ENCODE measurements around the gene TMEM191C. TPM values are rescaled to one million over a fixed set of nuclear protein-coding genes. Genes with fewer than 3 reads are reported as not detected.
"Not testable (repeated sequence)": the region's sequence is repeated elsewhere in the genome, so short reads cannot be mapped to it uniquely, and the experiment has no call there.

Gene TMEM191C
- total RNA-seq (2014; rRNA removed; shearing (Covaris generic)) = 2.4 and 4.5 TPM in 2 replicates

GRCh38 chr22:21467337-21468193, at the start of gene TMEM191C:
Gene TMEM191C (plus strand): TSS chr22:21467387. CDS start chr22:21467460, 73 bp downstream.
- not testable (repeated sequence) for DNase-seq (ENCODE audit: low spot score)

- DNase-seq (ENCODE audit: low spot score) = not testable (repeated sequence)
Observed at GRCh38 chr22:21417853-21418252, 49.3 kb upstream of the TMEM191C start.

- DNase-seq (ENCODE audit: low spot score) = not testable (repeated sequence)
Observed at GRCh38 chr22:21418974-21419638, 48.1 kb upstream of the TMEM191C start.

- not testable (repeated sequence) for DNase-seq (ENCODE audit: low spot score)
Observed at GRCh38 chr22:21420180-21420763, 46.9 kb upstream of the TMEM191C start.

- DNase-seq (ENCODE audit: low spot score) = not testable (repeated sequence)
Observed at GRCh38 chr22:21424084-21424709, 43.0 kb upstream of the TMEM191C start.

- not testable (repeated sequence) for DNase-seq (ENCODE audit: low spot score)
Observed at GRCh38 chr22:21434378-21435233, 32.6 kb upstream of the TMEM191C start.

- DNase-seq (ENCODE audit: low spot score) = not testable (repeated sequence)
Observed at GRCh38 chr22:21435998-21436810, 31.0 kb upstream of the TMEM191C start.

GRCh38 chr22:21438013-21438412, 29.2 kb upstream of the TMEM191C start:
- not testable (repeated sequence) for DNase-seq (ENCODE audit: low spot score)

- DNase-seq (ENCODE audit: low spot score) = not testable (repeated sequence)
Observed at GRCh38 chr22:21440018-21440636, 27.1 kb upstream of the TMEM191C start.

GRCh38 chr22:21440676-21441075, 26.5 kb upstream of the TMEM191C start:
- DNase-seq (ENCODE audit: low spot score) = not testable (repeated sequence)

GRCh38 chr22:21441170-21441569, 26.0 kb upstream of the TMEM191C start:
- DNase-seq (ENCODE audit: low spot score) = not testable (repeated sequence)

GRCh38 chr22:21442123-21442522, 25.1 kb upstream of the TMEM191C start:
- DNase-seq (ENCODE audit: low spot score) = not testable (repeated sequence)

GRCh38 chr22:21442646-21443045, 24.5 kb upstream of the TMEM191C start:
- not testable (repeated sequence) for DNase-seq (ENCODE audit: low spot score)

- no peak for DNase-seq (ENCODE audit: low spot score)
Observed at GRCh38 chr22:21443057-21443734, 24.0 kb upstream of the TMEM191C start.

GRCh38 chr22:21443735-21444421, 23.3 kb upstream of the TMEM191C start:
- DNase-seq (ENCODE audit: low spot score) = no peak

GRCh38 chr22:21444701-21445436, 22.3 kb upstream of the TMEM191C start:
- no peak for DNase-seq (ENCODE audit: low spot score)

GRCh38 chr22:21445437-21446127, 21.6 kb upstream of the TMEM191C start:
- no peak for DNase-seq (ENCODE audit: low spot score)
